HG02798 (cell line): ENCODE measurements around the gene GRIPAP1.
A peak's percentile ranks its signal among the peaks of the same experiment; 100 is the strongest.

Experiments used
- ATAC-seq: cut with Tn5 transposase; IDR thresholded peaks from one replicate; pipeline ENCODE4 v1.9.1; 2021; ENCODE audit warnings: mild to moderate bottlenecking; ENCODE audit not compliant: unreplicated experiment, poor library complexity

GRIPAP1 gene

GRCh38 chrX:49002091-49002935, at the start of gene GRIPAP1:
Gene GRIPAP1 (minus strand): TSS chrX:49002264. CDS start chrX:49002229, 35 bp downstream.
- peak; percentile 86 for ATAC-seq

- no peak for ATAC-seq
These were observed 41.9 kb upstream of the GRIPAP1 start for GRCh38 chrX:49043987-49044281.

- ATAC-seq: peak; percentile 97
These were observed 41.3 kb upstream of the GRIPAP1 start, which contains the start of gene TFE3 for GRCh38 chrX:49043220-49043986. Gene TFE3 (minus strand): TSS chrX:49043357. CDS start chrX:49043226, 131 bp downstream.

- ATAC-seq: no peak
These were observed 40.6 kb upstream of the GRIPAP1 start for GRCh38 chrX:49042581-49043219.

GRCh38 chrX:49041744-49042580, 39.9 kb upstream of the GRIPAP1 start:
- ATAC-seq: no peak

- no peak for ATAC-seq
These were observed 38.4 kb upstream of the GRIPAP1 start for GRCh38 chrX:49040376-49040955.

- no peak for ATAC-seq
These were observed 37.7 kb upstream of the GRIPAP1 start for GRCh38 chrX:49039598-49040375.

- no peak for ATAC-seq
These were observed 35.9 kb upstream of the GRIPAP1 start for GRCh38 chrX:49037883-49038475.

GRCh38 chrX:49030283-49030682, 28.2 kb upstream of the GRIPAP1 start:
- no peak for ATAC-seq

- ATAC-seq: no peak
These were observed 27.8 kb upstream of the GRIPAP1 start for GRCh38 chrX:49029876-49030275.

- ATAC-seq: no peak
These were observed 17.7 kb upstream of the GRIPAP1 start for GRCh38 chrX:49019599-49020249.

- ATAC-seq: no peak
These were observed 17.0 kb upstream of the GRIPAP1 start for GRCh38 chrX:49019050-49019449.

GRCh38 chrX:49003696-49004095, 1.6 kb upstream of the GRIPAP1 start:
- no peak for ATAC-seq

GRCh38 chrX:49001521-49002090, 458 bp downstream of the GRIPAP1 start:
- ATAC-seq: peak; percentile 35

- no peak for ATAC-seq
These were observed 1.4 kb downstream of the GRIPAP1 start for GRCh38 chrX:49000636-49001035.

- no peak for ATAC-seq
These were observed 3.0 kb downstream of the GRIPAP1 start for GRCh38 chrX:48999030-48999429.

- ATAC-seq: no peak
These were observed 3.7 kb downstream of the GRIPAP1 start for GRCh38 chrX:48998391-48998790.

- ATAC-seq: no peak
These were observed 4.2 kb downstream of the GRIPAP1 start for GRCh38 chrX:48997865-48998264.
